ENCODE data around the gene RNU7-1. TPM values are rescaled to one million over a fixed set of nuclear protein-coding genes. Genes with fewer than 3 reads are reported as not detected.

RNU7-1 gene
- total RNA-seq, 1 donor from 2014 or later = not detected

DNA sequence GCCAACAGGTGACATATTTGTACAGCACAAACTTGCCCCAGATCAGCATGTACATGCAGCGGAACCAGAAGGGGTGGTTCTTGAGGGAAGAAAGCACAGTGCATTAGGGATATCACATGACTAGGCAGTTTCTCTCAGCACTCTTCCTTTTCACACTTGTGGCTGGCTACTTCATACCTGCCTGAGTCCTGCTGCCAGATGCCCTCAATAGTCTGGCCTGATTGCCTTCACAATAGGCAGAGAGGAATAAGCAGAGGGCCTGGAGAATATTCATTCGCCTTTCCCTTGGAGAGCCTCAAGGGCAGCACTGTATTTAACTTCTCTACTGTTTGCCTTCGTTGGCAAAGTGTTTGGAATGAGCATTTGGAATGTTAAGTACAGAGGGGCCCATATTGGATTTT is 35.0 kb downstream of the RNU7-1 start:
- TF ChIP-seq CTCF (conservative IDR thresholded peaks at IDR 0.05; ENCODE audit: low read depth, low read length) = no peak

DNA sequence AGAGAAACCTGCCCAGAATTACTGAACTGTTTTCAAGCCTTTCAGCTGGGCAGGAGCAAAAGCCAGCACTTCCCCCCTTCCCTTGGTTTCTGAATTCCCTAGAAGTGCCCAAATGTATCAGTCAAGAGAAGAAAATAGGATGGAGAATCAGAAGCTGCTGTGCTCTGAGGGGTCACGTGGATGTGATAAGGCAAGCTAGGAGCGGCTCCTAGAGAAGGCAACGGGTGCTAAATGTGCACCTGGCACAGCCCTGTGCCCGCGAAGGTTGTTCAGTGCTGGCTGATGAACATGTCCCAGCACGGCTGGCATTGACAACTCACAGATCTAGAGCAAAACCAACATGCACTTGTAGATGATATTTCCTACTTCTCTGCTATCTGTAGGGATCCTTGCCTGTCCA is 35.4 kb downstream of the RNU7-1 start:
- no peak for DNase-seq (ENCODE audit: low read depth)

More for the DNA sequence above, 35.0 kb downstream of the RNU7-1 start:
- no peak overlapping the region for H3K4me3 ChIP-seq (ENCODE audit: low read depth, low read length)
- DNase-seq (ENCODE audit: low read depth) = no peak

GRCh38 chr12:6979453-6979852 is 35.8 kb downstream of the RNU7-1 start:
- no peak for DNase-seq (ENCODE audit: low read depth)
- no peak for TF ChIP-seq CTCF (conservative IDR thresholded peaks at IDR 0.05; ENCODE audit: low read depth, low read length)
- no peak overlapping the region for H3K4me3 ChIP-seq (ENCODE audit: low read depth, low read length)

More for the DNA sequence above, 35.4 kb downstream of the RNU7-1 start:
- H3K4me3 ChIP-seq (ENCODE audit: low read depth, low read length) = no peak overlapping the region
- TF ChIP-seq CTCF (conservative IDR thresholded peaks at IDR 0.05; ENCODE audit: low read depth, low read length) = no peak

DNA sequence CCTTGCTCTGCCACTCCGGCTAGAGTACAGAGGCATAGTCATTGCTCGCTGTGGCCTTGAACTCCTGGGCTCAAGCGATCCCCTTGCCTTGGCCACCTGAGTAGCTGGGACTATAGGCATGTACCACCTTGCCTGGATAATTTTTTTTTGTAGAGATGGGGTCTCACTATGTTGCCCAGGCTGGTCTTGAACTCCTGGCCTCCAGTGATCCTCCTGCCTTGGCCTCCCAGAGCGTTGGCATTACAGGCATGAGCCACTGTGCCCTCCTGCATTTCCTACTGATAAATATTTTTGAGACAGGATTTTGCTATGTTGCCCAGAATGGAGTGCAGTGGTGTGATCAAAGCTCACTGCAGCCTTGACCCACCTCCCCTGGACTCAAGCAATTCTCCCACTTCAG is 36.5 kb downstream of the RNU7-1 start:
- no peak for TF ChIP-seq CTCF (conservative IDR thresholded peaks at IDR 0.05; ENCODE audit: low read depth, low read length)
- DNase-seq (ENCODE audit: low read depth) = no peak
- H3K4me3 ChIP-seq (ENCODE audit: low read depth, low read length) = no peak overlapping the region

GRCh38 chr12:6980740-6981139 is 37.1 kb downstream of the RNU7-1 start:
- DNase-seq (ENCODE audit: low read depth) = no peak
- no peak overlapping the region for H3K4me3 ChIP-seq (ENCODE audit: low read depth, low read length)
- TF ChIP-seq CTCF (conservative IDR thresholded peaks at IDR 0.05; ENCODE audit: low read depth, low read length) = no peak

DNA sequence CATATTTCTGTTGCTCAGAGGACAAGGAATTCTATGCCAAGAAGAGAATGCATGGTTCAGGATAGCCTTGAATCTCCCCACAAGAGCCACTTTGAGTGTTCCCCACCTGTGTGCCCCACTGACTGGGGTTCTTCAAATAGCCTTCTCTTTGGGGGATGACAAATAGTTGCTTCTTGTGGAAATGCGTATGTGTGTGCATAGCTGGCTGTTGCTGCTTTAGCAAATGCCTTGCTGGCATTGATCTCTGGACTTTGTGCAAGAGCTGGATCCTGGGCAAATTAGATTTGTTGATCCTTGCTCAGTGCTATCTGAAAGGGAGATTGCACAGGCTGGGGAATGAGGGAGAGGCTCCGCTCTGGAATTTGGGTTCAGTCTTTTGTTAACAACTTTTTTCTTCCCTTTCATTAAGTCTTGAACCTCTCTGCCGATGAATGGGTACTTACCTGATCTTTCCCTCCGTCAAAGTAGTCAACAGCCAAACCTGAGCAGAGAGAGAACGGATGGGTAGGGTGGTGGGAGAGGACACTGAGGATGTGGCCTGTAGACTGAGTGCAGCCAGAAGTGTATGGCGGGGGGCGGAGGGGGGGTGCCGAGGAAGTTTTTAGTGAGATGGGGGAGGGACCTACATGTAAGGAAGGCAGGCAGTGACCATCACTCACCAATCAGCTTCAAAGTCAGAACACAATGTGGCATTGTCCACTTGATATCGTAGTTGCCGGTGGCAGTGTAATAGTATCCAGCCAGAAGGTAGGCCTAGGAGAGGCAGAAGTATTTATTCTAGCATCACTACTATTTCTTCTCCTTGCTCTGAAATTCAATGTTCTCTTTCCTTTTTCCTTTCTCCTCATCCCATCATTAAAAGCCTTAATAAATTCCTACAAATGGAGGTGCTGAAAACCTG is 37.8 kb downstream of the RNU7-1 start:
- H3K4me3 ChIP-seq (ENCODE audit: low read depth, low read length) = no peak overlapping the region
- no peak for TF ChIP-seq CTCF (conservative IDR thresholded peaks at IDR 0.05; ENCODE audit: low read depth, low read length)
- DNase-seq (ENCODE audit: low read depth) = no peak

DNA sequence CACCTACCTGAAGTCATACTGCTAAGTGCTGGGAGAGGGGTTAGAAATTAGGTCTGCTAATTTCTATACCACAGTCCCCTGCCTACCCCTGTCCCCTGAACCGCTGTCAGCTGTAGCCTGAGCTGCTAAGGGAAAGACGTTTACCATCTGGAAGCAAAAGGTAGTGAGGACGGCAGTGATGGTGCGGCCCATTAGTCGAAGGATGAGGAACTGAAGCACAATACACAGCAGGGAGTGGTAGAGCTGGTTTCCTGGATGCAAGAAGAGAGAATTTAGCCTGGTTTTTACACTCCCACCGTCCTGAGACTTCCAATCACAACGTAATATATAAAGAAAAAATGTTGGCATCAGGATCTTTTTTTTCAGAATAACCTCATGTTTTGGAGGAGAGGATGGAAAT is 38.9 kb downstream of the RNU7-1 start:
- H3K4me3 ChIP-seq (ENCODE audit: low read depth, low read length) = no peak overlapping the region
- DNase-seq (ENCODE audit: low read depth) = no peak
- TF ChIP-seq CTCF (conservative IDR thresholded peaks at IDR 0.05; ENCODE audit: low read depth, low read length) = no peak

All from epithelial cell of proximal tubule (primary cell).